BLaER1 treated with 17β-estradiol and CSF1 and Interleukin-3, amounts not matched to agents 10 nM and 100 nM (cell line): Measurements from ENCODE around the gene PARS2.

Experiments
- H3K27ac ChIP-seq, 11 experiments: shearing (Covaris generic); formaldehyde crosslinking; 2 replicates each; pipeline ENCODE4 v1.8.1; 2022
- H3K27me3 ChIP-seq, 11 experiments: shearing (Covaris generic); formaldehyde crosslinking; 2 replicates each; pipeline ENCODE4 v1.8.1; 2022
- H3K36me3 ChIP-seq, 11 experiments: shearing (Covaris generic); formaldehyde crosslinking; 2 replicates each; pipeline ENCODE4 v1.8.1; 2022
- H3K4me1 ChIP-seq, 10 experiments: shearing (Covaris generic); formaldehyde crosslinking; 2 replicates each; pipeline ENCODE4 v1.8.1; 2022
- H3K4me2 ChIP-seq, 11 experiments: shearing (Covaris generic); formaldehyde crosslinking; 2 replicates each; pipeline ENCODE4 v1.8.1; 2022
- H3K4me3 ChIP-seq, 10 experiments: shearing (Covaris generic); formaldehyde crosslinking; 2 replicates each; pipeline ENCODE4 v1.8.1; 2022
- H3K9ac ChIP-seq, 11 experiments: shearing (Covaris generic); formaldehyde crosslinking; 2 replicates each; pipeline ENCODE4 v1.8.1; 2022
- H3K9me3 ChIP-seq, 11 experiments: shearing (Covaris generic); formaldehyde crosslinking; replicated peaks in 1 of 11; 2 replicates each; pipeline ENCODE4 v1.8.1; 2022
- H4K20me1 ChIP-seq, 11 experiments: shearing (Covaris generic); formaldehyde crosslinking; 2 replicates each; pipeline ENCODE4 v1.8.1; 2022
- Cebpa-rat ChIP-seq, 11 experiments: shearing (Covaris generic); IDR thresholded peaks; 2 replicates each; pipeline ENCODE4 v1.8.1; 2022

PARS2 gene

DNA sequence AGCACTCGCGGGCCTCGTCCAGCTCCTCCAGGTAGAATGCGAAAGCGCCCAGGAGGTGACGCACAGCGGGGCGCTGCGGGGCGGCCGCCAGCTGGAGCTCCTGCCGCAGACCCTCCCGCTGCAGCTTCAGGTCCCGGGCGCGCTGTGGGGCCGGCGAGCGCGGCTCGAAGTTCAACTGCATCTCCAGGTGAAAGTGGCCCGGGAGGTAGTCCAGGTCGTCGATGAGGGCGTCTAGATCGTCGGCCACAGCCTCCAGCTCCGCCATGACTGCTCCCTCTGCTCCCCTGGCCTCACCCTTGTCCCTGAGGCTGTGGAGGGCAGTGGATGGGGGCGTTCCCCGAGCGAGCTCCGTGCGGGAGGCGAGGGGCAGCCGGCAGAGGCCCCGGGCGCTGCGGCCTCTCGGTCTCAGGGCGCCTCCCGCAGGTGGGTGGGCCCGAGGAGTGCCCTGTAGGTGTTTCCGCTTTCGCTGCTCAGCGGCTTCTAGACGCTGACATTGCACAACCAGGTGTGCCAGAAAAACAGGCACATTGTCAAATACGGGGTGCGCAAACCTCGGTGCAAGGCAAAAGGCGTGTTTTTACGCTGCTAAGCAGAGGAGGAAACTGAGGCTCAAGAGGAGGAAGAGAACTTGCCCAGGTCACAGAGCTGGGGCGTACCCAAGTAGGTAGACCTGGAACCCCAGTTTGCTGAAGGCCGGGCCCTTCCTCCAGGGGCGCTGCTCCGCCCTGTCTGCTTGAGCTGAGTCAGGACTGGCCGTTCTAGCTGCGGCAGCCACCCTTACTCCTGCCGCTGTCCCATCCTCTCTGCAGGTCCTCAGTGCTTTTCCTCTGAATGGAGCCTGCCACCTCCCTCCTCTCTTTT, 36.8 kb upstream of the PARS2 start, which contains the start of gene TTC22:
TTC22 (minus strand) TSS at position 425 of the 861 bp plus-strand sequence; CDS start at position 265, 160 bp downstream.
- H3K27ac ChIP-seq, result no peak within 1 kb of the TSS
- H3K9ac ChIP-seq, result no peak within 1 kb of the TSS
- H3K9me3 ChIP-seq, result no peaks in the 10 kb centered on the region
- H3K4me2 ChIP-seq, result no peak within 1 kb of the TSS
- no peaks in the 10 kb centered on the region for H4K20me1 ChIP-seq
- no peaks in the 10 kb centered on the region; a peak in 1 of 22 replicates for H3K27me3 ChIP-seq
- peaks cover 0 to 30% (median 0%) of the 10 kb centered on the region in 10 experiments; a peak in 9 of 20 replicates for H3K4me1 ChIP-seq
- no peak for TF ChIP-seq Cebpa-rat (IDR thresholded peaks at IDR 0.05)
- no peak within 1 kb of the TSS for H3K4me3 ChIP-seq
- H3K36me3 ChIP-seq, result no peaks in the 10 kb centered on the region

- no peak for TF ChIP-seq Cebpa-rat (IDR thresholded peaks at IDR 0.05)
- Histone ChIP-seq H3K4me2 (no peak overlapping the region), H3K4me3 (no peak overlapping the region)
Observed at GRCh38 chr1:54800041-54800898, 35.9 kb upstream of the PARS2 start.

GRCh38 chr1:54798769-54799641, 34.7 kb upstream of the PARS2 start:
- Histone ChIP-seq H3K27ac (no peak overlapping the region), H4K20me1 (no peaks in the 10 kb centered on the region; a peak in 1 of 22 replicates), H3K36me3 (no peaks in the 10 kb centered on the region), H3K4me1 (peaks cover 0 to 31% (median 0%) of the 10 kb centered on the region in 10 experiments; a peak in 9 of 20 replicates), H3K9me3 (no peaks in the 10 kb centered on the region), H3K27me3 (no peaks in the 10 kb centered on the region; a peak in 1 of 22 replicates), H3K4me2 (peak overlapping the region in 4 of 11 experiments; percentile 3 to 46 (median 10); a peak in 2 of 22 replicates), H3K9ac (no peak overlapping the region), H3K4me3 (no peak overlapping the region)
- TF ChIP-seq Cebpa-rat (IDR thresholded peaks at IDR 0.05), result no peak; a peak in 2 of 22 replicates

More at GRCh38 chr1:54800041-54800898, 35.9 kb upstream of the PARS2 start:
- Histone ChIP-seq H4K20me1 (no peaks in the 10 kb centered on the region; a peak in 1 of 22 replicates), H3K36me3 (no peaks in the 10 kb centered on the region), H3K9ac (no peak overlapping the region), H3K4me1 (peaks cover 0 to 31% (median 0%) of the 10 kb centered on the region in 10 experiments; a peak in 9 of 20 replicates), H3K9me3 (no peaks in the 10 kb centered on the region), H3K27me3 (no peaks in the 10 kb centered on the region; a peak in 1 of 22 replicates), H3K27ac (no peak overlapping the region)

- Histone ChIP-seq H3K27me3 (no peaks in the 10 kb centered on the region; a peak in 1 of 22 replicates), H4K20me1 (no peaks in the 10 kb centered on the region; a peak in 1 of 22 replicates), H3K9me3 (no peaks in the 10 kb centered on the region), H3K27ac (no peak overlapping the region), H3K4me3 (no peak overlapping the region), H3K36me3 (no peaks in the 10 kb centered on the region), H3K9ac (no peak overlapping the region), H3K4me2 (no peak overlapping the region), H3K4me1 (peaks cover 0 to 32% (median 0%) of the 10 kb centered on the region in 10 experiments; a peak in 9 of 20 replicates)
- no peak for TF ChIP-seq Cebpa-rat (IDR thresholded peaks at IDR 0.05)
Observed at GRCh38 chr1:54798206-54798605, 33.9 kb upstream of the PARS2 start.

DNA sequence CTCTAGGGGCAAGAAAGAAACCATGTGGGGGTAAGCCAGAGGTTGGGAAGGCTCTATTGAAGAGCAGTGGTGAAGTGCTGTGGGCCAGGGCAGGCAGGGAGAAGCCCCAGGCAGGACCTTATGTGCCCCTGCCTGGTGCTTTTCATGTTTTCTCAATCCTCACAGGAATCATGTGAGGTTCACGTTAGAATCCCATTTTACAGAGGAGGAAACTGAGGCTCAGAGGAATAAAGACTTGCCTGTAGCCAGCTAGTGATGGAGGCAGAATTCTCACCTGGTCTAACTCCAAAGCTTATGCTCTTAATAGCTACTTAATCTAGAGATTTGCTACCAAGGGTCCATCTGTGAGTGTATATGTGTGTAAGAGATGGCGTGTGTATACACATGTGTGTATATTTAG, 32.6 kb upstream of the PARS2 start:
- Histone ChIP-seq H3K27ac (no peak overlapping the region), H3K4me2 (no peak overlapping the region), H4K20me1 (no peaks in the 10 kb centered on the region; a peak in 1 of 22 replicates), H3K9ac (no peak overlapping the region), H3K36me3 (no peaks in the 10 kb centered on the region), H3K4me1 (peaks cover 0 to 32% (median 0%) of the 10 kb centered on the region in 10 experiments; a peak in 9 of 20 replicates), H3K9me3 (peaks cover 0 to 4% (median 0%) of the 10 kb centered on the region in 11 experiments; a peak in 1 of 22 replicates), H3K27me3 (no peaks in the 10 kb centered on the region; a peak in 1 of 22 replicates), H3K4me3 (no peak overlapping the region)
- TF ChIP-seq Cebpa-rat (IDR thresholded peaks at IDR 0.05), result no peak

DNA sequence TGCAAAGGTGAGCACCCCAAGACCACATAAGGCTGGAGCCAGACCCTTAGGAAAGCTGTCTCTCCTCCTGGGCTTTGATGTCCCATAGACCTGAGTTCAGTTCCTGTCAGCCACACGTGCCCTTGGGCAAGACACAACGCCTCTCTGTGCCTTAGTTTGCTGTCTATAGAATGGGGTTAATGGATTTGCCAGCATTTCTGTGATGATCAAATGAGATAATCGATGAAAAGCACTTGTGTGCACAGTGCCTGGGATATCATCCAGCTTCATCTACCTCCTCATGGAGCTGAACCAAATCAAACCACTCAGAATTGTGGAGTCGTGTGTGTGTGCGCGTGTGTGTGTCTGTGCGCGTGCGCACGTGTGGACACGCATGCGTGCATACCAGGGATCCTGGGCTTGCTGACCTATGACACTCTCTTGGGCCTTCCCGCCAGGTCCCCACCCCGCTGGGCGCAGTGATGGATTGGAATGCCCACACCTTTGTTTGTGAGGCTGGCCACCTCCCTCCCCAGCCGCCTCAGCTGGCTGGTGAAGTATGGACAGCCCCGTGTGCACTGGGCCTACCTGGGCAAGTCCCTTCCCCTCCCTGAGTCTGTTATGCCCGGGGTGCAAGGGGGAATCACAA, 31.6 kb upstream of the PARS2 start:
- Histone ChIP-seq H4K20me1 (no peaks in the 10 kb centered on the region; a peak in 2 of 22 replicates), H3K4me3 (no peak overlapping the region), H3K4me1 (peaks cover 0 to 32% (median 0%) of the 10 kb centered on the region in 10 experiments; a peak in 9 of 20 replicates), H3K36me3 (no peaks in the 10 kb centered on the region), H3K27me3 (no peaks in the 10 kb centered on the region; a peak in 1 of 22 replicates), H3K4me2 (no peak overlapping the region; a peak in 1 of 22 replicates), H3K9ac (no peak overlapping the region), H3K9me3 (peaks cover 0 to 4% (median 0%) of the 10 kb centered on the region in 11 experiments; a peak in 1 of 22 replicates), H3K27ac (no peak overlapping the region)
- no peak for TF ChIP-seq Cebpa-rat (IDR thresholded peaks at IDR 0.05)

DNA sequence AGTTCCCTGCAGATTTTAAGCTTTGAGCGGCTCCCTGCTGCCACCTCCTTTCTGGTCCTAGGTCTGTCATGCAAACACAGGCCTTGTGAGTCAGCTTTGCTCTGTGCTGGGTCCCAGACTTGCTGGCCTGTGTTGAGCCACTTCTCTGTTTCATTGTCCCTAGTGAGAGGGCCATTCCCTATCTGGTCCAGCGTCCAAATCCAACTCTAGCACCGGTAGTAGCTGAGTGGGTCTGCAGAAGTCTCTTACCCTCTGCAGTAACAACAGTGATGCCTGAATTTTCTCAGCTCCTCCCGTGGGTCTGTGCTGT, 31.0 kb upstream of the PARS2 start:
- H3K4me1 ChIP-seq, result peaks cover 0 to 36% (median 0%) of the 10 kb centered on the region in 10 experiments; a peak in 9 of 20 replicates
- peak overlapping the region in 3 of 11 experiments; percentile 41 to 69 (median 60); a peak in 5 of 22 replicates for H3K4me2 ChIP-seq
- H3K36me3 ChIP-seq, result no peaks in the 10 kb centered on the region
- H3K4me3 ChIP-seq, result no peak overlapping the region
- peak overlapping the region in 1 of 11 experiments; percentile 50; a peak in 1 of 22 replicates for H3K27ac ChIP-seq
- no peak for TF ChIP-seq Cebpa-rat (IDR thresholded peaks at IDR 0.05)
- no peak overlapping the region for H3K9ac ChIP-seq
- H3K9me3 ChIP-seq, result peaks cover 0 to 4% (median 0%) of the 10 kb centered on the region in 11 experiments; a peak in 1 of 22 replicates
- H4K20me1 ChIP-seq, result no peaks in the 10 kb centered on the region; a peak in 2 of 22 replicates
- no peaks in the 10 kb centered on the region for H3K27me3 ChIP-seq
